Stimulated activated CD4-positive, alpha-beta T cell treated with anti-CD3 and anti-CD28 coated beads, TNF-alpha, amount 100 ng/mL, for 24 hours (primary cell): ENCODE measurements around the gene THG1L.

ENCODE experiments used
- DNase-seq, 3 experiments: peaks; one replicate each; pipeline ENCODE4 v3.0.0-alpha.2; 2020; ENCODE audit warnings: low read depth in 3 of 3

THG1L gene

DNA sequence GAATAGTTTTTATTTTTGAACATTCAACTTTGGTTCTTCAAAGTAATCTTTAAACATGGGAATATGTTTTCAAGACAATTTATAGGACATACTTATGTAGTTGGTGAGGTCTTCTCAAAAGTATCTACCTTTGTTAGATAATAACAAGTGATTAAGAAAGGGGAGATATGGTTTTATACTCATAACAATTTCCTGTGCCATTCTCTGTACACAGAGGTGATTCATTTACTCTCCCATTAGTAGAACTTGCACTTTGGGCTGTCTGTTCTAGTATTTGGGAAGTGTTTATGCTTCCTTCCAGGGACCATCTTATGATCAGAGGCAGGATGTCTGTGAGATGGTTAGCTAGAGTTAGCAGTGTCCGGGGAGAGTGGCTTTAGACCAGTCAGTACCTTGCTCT lies 27.5 kb downstream of the THG1L start:
- no peak for DNase-seq

GRCh38 chr5:157761690-157762621 lies 30.7 kb downstream of the THG1L start:
- DNase-seq: no peak

DNA sequence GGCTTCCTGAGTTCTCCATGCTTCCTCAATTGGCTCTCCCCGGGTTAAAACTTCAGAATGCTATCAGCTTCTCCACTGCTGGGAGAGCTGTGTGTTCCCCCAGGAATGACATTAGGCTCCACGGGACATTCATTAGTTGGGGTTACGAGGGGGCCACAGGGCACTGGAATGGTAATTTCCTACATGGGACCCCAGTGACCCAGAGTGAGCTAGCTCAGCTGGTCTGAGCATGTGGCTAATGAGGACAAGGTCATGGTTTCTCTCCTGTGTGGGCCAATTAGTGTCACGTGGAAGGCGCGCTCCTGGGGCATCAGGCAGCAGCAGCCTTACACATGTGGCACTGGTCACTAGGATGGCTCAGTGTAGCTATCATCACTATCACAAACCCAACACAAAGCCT lies 33.3 kb downstream of the THG1L start:
- DNase-seq: no peak

- DNase-seq: no peak
Observed at GRCh38 chr5:157766442-157766841, 35.2 kb downstream of the THG1L start.

DNA sequence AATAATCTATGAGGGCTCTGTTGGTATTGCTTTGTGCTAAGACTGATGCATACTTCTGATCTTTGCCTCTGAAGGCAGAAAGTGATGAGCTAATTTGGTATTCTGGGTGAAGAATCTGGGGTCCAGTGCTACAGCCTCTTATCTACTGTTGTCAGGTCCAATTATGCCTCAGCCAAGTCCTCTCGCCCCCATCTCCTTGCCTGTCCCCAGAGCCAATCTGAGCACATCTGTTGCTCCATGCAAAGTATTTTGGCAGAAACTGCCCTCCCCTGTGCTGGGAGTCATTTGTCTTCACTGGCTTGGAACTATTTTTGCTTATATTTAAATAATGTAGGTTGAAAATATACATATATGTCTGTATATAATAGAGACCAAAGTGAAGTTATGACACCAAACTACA lies 35.7 kb downstream of the THG1L start:
- DNase-seq: no peak

GRCh38 chr5:157767689-157768088 lies 36.5 kb downstream of the THG1L start:
- no peak for DNase-seq

DNA sequence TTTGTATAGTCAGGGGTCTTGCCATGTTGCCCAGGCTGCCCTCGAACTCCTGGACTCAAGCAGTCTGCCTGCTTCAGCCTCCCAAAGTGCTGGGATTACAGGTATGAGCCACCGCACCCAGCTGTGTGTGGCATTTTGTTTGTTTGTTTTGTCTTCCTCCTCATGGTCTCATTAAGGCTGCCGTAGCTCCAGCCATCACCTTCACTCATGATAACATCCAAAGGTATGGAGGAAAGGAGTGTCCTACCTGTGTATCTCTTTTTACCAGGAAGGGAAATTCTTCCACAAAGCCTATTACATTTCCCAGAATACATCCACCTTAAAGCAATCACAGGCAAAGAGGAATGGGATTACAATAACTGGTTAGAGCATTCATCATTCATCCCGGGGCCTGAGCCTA lies 39.4 kb downstream of the THG1L start:
- DNase-seq: no peak

DNA sequence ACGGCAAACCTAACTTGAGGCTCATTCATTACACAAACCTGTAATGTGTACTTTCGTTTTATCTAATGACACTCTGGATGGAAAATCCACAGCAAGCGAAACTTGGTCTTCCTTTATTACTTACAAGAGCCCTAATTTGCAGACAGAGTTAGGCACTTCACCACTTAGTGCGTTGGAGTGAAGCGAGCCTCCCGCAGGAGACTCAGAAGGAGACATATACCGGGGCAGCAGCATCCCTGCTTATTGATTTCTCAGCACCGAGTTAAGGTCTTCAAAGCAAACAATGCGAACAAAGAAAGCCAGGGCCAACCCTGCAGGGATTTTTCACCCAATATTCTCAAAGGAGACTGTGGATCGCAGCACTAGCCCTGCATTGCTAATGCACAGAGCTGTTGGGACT lies 40.9 kb downstream of the THG1L start:
- DNase-seq: no peak

DNA sequence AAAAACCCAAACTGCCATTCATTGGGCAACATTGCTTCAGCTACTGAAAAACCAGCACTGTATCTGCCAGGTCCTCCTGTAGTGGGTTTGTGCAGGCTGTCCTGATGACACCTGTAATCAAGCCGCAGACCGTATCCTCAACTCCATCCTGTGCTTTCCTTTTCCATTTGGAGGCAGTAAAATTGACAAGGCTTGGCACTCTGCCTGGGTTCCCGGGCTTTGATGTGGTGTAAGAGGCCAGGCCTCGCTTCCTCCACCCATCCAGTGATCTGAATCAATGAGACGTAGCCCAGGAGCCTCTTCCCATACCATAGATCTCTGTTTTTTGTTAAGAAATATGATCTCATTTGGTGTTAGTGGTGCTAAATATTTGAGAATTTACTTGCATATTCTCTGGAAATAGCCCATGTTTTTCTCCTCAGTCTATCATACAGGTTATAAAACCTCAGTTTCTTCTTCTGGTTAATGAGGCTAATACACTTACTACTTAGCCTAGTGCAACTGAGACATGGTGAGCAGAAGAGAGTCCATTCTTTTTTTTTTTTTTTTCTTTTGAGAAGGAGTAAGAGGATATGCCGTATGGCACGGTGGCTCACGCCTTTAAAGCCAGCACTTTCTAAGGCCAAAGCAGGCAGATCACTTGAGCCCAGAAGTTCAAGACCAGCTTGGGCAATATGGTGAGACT lies 47.0 kb downstream of the THG1L start:
- DNase-seq: no peak

- DNase-seq: no peak
Observed at GRCh38 chr5:157779221-157779620, 48.0 kb downstream of the THG1L start.

DNA sequence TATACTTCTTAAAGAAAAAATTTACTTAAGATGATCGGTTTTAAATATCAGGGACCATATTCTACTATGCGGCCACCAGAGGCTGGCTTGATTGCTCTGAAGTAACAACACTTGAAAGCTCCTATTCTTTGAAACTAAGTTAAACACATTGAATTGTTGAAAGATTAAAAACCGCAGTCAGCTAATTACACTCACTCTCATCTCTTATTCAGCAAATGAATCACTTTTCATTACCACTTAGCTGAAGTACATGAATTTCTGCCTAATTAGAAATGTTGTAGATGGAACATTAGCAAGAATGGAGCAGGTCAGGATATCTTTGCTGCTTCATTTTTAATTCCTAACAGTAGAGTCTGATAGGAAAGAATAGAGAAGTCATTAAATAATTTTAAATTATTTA lies 54.6 kb downstream of the THG1L start:
- DNase-seq: no peak
